Activated naive CD4-positive, alpha-beta T cell treated with anti-CD3 and anti-CD28 coated beads, Interleukin-2, amount 10 ng/mL, durations not matched to agents 5 hours and 36 hours (primary cell): ENCODE data around the gene PHTF1. TPM values are rescaled to one million over a fixed set of nuclear protein-coding genes. Genes with fewer than 3 reads are reported as not detected.

ENCODE experiments used
- total RNA-seq, 2 experiments: library from RNA; stranded (reverse); gene quantifications; one replicate each; pipeline ENCODE4 v1.2.3, GENCODE V29; 2021

PHTF1 gene
- 10 to 100 TPM; 12.5 to 12.7 TPM for total RNA-seq

DNA sequence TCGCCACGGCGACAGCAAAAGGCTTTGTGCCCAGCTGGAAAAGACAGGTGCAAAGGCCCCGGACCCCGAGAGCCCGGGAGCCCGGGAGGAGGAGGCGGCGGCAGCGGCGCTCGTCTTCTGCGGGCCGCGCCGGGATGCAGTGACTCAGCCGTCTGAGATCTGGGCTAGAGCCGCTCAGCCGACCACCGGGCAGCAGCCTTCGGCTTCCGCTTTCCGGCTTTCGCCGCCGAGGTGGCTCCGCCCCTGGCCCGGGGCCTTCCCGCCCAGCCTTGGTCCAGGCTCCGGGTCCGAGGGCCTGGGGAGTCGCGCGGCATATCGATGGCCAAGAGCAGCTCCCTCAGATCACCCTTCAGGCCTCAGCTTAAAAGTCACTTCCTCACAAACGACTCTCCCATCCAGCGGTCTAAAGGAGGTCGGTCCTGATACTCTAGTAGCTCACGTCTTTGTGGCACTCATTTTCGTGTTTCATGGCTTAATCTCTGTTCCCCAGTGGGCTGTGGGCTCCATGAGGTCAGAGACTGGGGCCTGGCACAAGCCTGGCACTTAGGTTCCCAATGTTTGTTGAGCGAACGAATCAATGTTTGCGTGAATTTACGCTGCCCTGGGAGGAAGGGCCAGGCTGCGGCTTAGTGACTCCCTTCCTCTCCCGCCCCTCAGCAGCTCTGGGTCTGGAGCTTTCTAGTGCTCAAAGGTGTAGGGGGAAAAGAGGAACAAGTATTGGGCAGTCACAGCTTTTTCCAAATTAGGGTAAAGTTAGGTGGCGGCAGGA lies at the start of gene PHTF1:
Gene PHTF1, minus strand, starts transcription at position 154 of the 769 bp plus-strand sequence. CDS start 783 bp downstream, outside the sequence.

Other genes starting within 250 kb of the PHTF1 start
- 10 to 100 TPM; 32.7 to 34.7 TPM for gene RSBN1, start 53.0 kb upstream of the PHTF1 start, total RNA-seq
- gene PTPN22, start 112.2 kb upstream of the PHTF1 start, total RNA-seq = 10 to 100 TPM; 65.8 to 66.0 TPM
- 1 to 10 TPM; 2.5 to 3.7 TPM for gene BCL2L15, start 128.1 kb upstream of the PHTF1 start, total RNA-seq
- 10 to 100 TPM; 42.3 to 45.1 TPM for gene AP4B1, start 145.3 kb upstream of the PHTF1 start, total RNA-seq
- 10 to 100 TPM; 11.0 to 11.1 TPM for gene DCLRE1B, start 145.8 kb upstream of the PHTF1 start, total RNA-seq
- 10 to 100 TPM; 82.3 to 89.7 TPM for gene HIPK1, start 169.8 kb upstream of the PHTF1 start, total RNA-seq
- gene OLFML3, start 220.0 kb upstream of the PHTF1 start, total RNA-seq = under 1 TPM; 0.35 to 0.53 TPM